AG09309 (cell line): ENCODE data around the gene RTN4R.
"Not testable (repeated sequence)": the region's sequence is repeated elsewhere in the genome, so short reads cannot be mapped to it uniquely, and the experiment has no call there.

ENCODE experiments used
- DNase-seq: peaks from one replicate; pipeline ENCODE4 v3.0.0-alpha.2; 2010; ENCODE audit warnings: low read depth
- H3K4me3 ChIP-seq: 2 replicates; pipeline ENCODE4 v1.5.1; 2011; ENCODE audit warnings: mild to moderate bottlenecking, low read depth, low read length, moderate library complexity; ENCODE audit not compliant: control insufficient read depth
- TF ChIP-seq, protein P1 (sequence below): IDR thresholded peaks from 2 replicates; pipeline ENCODE4 v1.5.1; 2011; ENCODE audit warnings: mild to moderate bottlenecking, low read depth, low read length, inconsistent platforms; ENCODE audit not compliant: insufficient read depth, control insufficient read depth; ENCODE audit errors: missing control alignments

RTN4R gene

DNA sequence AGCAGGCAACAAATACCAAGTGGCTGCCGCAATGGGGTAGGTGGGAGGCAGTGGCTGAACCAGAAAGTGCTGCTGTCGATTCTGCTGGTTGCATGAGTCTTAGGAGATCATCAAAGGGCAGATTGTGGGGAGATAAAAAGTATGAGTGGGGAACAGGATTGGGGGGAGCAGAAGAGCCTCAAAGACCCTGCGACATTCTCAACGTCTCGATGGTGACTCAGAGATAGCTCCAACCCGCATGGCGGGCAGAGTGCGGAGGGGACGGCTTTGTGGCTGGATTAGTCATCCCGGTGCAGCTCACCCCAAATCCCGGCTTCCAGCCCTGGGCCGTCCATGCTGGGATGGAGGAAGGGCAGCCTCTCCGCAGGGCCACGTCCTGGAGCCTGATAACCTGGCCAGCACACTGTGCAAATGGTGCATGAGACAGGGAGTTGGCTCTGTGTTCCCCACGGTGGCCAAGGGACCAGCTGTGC, 11.6 kb upstream of the RTN4R start:
- no peak overlapping the region for H3K4me3 ChIP-seq
- no peak for DNase-seq
- TF ChIP-seq, protein P1, sequence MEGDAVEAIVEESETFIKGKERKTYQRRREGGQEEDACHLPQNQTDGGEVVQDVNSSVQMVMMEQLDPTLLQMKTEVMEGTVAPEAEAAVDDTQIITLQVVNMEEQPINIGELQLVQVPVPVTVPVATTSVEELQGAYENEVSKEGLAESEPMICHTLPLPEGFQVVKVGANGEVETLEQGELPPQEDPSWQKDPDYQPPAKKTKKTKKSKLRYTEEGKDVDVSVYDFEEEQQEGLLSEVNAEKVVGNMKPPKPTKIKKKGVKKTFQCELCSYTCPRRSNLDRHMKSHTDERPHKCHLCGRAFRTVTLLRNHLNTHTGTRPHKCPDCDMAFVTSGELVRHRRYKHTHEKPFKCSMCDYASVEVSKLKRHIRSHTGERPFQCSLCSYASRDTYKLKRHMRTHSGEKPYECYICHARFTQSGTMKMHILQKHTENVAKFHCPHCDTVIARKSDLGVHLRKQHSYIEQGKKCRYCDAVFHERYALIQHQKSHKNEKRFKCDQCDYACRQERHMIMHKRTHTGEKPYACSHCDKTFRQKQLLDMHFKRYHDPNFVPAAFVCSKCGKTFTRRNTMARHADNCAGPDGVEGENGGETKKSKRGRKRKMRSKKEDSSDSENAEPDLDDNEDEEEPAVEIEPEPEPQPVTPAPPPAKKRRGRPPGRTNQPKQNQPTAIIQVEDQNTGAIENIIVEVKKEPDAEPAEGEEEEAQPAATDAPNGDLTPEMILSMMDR, result no peak

DNA sequence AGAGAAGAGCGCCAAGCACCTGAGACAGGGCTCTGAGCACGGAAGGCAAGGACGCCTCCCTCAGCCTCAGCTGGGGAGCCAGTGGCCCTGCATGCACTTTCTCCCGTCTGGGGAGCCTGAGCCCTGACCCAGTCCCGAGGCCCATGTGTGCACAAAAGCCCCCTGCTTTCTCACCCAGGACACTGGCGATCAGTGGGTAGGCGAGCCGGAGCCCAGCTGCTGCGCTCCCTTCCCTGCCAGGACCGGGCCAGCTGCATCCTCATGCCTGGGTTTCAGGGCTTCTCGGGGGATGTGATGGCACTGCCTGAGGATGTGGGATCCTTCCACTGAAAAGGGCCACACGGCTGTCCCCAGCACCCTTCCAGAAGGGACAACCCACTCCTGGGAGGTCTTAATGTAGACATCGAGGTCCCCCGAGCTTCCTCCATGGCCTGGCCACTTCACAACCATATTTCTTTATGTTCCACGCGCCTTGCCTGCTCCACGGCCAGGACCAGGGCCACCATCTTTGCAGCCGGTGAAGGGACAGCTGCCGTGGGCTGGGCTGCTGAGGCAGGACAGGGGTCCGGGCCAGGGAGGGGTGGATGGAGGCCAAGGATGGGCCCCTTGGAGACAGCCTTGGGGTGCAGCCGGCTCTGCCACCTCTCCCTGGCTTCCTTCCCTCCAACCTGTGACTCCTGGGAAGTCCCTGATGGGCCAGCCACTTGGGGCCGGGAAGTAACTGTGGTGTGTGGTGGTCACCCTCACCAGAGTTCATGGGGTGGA, 10.8 kb upstream of the RTN4R start:
- H3K4me3 ChIP-seq, DNase-seq: not testable (repeated sequence)

- not testable (repeated sequence) for DNase-seq, H3K4me3 ChIP-seq
Measured at GRCh38 chr22:20277936-20278635, 10.0 kb upstream of the RTN4R start.

DNA sequence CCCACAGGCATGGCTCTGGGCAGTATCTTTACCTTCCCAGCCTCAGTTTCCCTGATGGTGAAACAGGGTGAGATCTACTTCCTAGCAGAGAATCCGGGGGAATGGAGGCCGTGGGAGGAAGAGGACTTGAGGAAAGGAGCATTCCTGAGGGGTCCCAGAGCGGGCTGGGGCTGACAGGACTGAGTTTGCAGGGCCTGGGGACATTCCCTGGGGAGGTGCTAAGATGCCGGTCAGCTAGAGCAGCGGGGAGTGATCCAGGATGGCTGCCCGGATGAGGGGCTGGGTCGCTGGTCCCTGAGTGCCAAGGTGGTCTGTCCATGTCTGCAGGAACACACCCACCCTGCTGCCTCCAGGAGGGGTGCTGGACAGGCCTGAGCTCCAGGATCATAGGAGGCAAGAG, 8.3 kb upstream of the RTN4R start:
- no peak overlapping the region for H3K4me3 ChIP-seq
- no peak for DNase-seq
- TF ChIP-seq, protein P1, result no peak

- DNase-seq, result no peak
- H3K4me3 ChIP-seq, result no peak overlapping the region
- TF ChIP-seq, protein P1, result no peak
Measured at GRCh38 chr22:20275836-20276235, 7.7 kb upstream of the RTN4R start.

- DNase-seq, H3K4me3 ChIP-seq: not testable (repeated sequence)
Measured at GRCh38 chr22:20275325-20275724, 7.2 kb upstream of the RTN4R start.

DNA sequence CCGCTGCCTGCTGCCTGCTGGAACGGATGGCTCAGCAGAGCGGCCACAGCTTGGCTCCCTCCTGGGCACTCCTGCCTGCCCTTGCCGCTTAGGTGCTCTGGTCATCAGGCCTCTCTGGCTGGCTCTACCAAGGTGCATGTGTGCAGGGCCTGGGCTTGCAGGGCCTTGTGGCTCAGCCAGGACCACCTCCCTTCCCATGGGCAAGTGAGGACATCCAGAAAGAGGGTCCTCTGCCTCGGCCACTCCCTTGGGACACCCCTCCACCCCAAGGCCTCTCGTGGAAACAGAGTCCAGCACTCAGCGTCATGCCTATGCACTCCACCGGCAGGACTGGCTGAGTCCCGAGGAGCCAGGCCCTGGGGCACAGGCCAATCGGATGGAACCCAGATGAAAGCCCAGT, 6.3 kb upstream of the RTN4R start:
- H3K4me3 ChIP-seq, DNase-seq: not testable (repeated sequence)

DNA sequence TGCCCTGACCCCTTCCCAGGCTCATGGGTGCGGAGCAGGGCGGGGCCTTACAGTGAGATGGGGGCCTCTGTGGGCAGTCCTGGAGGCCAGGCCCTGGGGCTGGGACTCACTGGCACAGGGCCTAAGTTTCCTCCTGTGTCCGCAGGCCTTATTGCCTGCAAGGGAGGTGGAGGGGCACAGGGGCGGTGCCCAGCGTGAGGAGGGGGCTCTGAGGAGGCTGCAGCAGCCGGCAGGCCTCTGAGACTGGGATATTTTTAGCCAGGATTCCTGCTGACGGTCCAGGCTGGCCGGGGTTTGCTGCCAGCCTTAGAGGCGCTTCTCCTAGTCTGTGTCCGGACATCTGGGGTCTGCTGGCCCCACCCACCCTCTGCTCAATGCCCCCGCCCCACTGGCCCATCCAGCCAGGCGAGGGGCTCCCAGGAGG, 5.7 kb upstream of the RTN4R start:
- DNase-seq, result no peak
- no peak overlapping the region for H3K4me3 ChIP-seq
- TF ChIP-seq, protein P1, result no peak

DNA sequence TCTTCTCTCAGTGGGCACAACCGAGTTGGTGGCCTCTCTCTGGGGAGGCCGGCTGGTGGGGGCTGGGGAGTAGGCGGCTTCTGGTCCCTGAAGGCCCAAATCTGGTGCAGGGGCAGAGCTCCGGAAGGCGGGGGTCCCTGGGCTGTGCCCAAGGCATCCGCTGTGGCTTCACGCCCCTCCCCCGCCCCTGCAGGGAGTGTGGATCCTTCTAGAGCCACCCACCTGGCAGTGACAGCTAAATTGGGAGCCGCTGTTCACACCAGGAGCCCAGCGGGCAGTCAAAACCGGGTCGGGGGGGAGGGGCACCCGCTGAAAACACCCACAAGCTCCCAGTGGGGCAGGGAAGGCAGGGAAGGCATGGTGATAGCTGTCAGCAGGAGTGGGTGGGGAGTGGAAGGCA, 4.6 kb upstream of the RTN4R start:
- DNase-seq, result no peak

More for the DNA sequence above, 4.6 kb upstream of the RTN4R start:
- no peak overlapping the region for H3K4me3 ChIP-seq
- TF ChIP-seq, protein P1, result no peak
